Measurements from ENCODE around the gene SNED1.

SNED1 gene

DNA sequence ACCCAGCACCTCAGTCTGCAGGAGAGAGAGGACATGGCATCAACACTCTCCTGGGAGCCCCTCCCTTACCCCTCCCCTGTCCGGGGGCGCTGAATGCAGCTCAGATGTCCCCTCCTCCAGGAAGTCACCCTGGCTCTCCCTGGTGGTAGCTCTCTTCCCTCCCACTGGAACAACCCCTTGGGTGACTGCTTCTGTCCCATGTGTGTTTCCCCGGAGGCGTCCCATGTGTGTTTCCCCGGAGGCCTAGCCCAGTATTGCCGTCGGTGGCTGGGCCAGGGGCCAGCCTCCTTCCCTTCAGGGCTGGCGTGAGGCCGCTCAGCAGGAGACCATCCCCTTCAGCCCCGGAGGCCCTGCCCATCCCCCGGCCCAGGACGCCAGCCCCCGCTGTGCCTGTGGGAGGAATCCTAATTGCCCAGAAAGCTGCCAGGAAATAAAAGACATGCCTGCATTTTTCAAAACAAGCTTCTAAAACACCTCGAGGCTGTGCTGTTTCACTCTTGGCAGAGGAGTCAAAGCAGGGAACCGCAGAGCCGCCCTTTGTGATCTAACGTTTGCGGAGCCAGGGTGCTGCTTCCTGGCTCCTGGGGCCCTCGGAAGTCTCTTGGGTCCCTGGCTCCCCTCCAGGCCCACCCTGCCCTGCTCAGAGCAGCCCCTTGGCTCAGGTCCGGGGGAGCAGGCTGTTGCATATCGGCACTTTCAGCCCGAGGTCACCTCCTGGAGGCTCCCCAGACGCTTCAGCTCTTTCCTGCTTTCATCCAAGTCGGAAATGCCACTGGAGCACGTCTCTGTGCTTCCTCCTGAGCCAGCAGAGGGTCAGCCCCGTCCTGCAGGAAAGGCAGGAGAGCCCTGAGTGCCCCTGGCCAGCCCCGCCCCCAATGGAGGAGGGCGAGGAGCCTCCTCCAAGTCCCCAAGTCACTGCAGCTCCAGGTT lies 11.4 kb downstream of the SNED1 start:
- Histone ChIP-seq H4K20me1 (ENCODE audit: insufficient read depth, low read length) (no peaks in the 10 kb centered on the region), H3K9me3 (replicated peaks; ENCODE audit: insufficient read depth, low read length) (no peaks in the 10 kb centered on the region), H3K4me2 (ENCODE audit: low read depth, low read length) (peak overlapping the region; percentile 17; the same call in 1 of the 2 replicates), H3K79me2 (ENCODE audit: low read length) (no peaks in the 10 kb centered on the region), H3K27me3 (replicated peaks; ENCODE audit: insufficient read depth, low read length) (peaks cover 49% of the 10 kb centered on the region), H3K4me3 (ENCODE audit: low read length) (no peak overlapping the region), H3K9ac (ENCODE audit: low read length) (no peak overlapping the region), H3K9me2 (replicated peaks; ENCODE audit: insufficient read depth, low read length) (no peaks in the 10 kb centered on the region), H2AFZ (ENCODE audit: low read length) (0 out of 2 replicates have a peak overlapping the region, but pooled peaks have one; percentile 27), H3K36me3 (replicated peaks; ENCODE audit: insufficient read depth, low read length) (no peaks in the 10 kb centered on the region), H3K27ac (ENCODE audit: low read length) (no peak overlapping the region), H3K4me1 (ENCODE audit: low read length) (no peaks in the 10 kb centered on the region), H3F3A (ENCODE audit: insufficient read depth, low read length) (no peaks in the 10 kb centered on the region)
- TF ChIP-seq, protein P1, sequence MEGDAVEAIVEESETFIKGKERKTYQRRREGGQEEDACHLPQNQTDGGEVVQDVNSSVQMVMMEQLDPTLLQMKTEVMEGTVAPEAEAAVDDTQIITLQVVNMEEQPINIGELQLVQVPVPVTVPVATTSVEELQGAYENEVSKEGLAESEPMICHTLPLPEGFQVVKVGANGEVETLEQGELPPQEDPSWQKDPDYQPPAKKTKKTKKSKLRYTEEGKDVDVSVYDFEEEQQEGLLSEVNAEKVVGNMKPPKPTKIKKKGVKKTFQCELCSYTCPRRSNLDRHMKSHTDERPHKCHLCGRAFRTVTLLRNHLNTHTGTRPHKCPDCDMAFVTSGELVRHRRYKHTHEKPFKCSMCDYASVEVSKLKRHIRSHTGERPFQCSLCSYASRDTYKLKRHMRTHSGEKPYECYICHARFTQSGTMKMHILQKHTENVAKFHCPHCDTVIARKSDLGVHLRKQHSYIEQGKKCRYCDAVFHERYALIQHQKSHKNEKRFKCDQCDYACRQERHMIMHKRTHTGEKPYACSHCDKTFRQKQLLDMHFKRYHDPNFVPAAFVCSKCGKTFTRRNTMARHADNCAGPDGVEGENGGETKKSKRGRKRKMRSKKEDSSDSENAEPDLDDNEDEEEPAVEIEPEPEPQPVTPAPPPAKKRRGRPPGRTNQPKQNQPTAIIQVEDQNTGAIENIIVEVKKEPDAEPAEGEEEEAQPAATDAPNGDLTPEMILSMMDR (IDR thresholded peaks at IDR 0.05; ENCODE audit: low read length) = no peak
- no peak for TF ChIP-seq EZH2 (optimal IDR thresholded peaks at IDR 0.05; ENCODE audit: low read depth, low read length)
- no peak for TF ChIP-seq EZH2phosphoT487 (IDR thresholded peaks at IDR 0.05; ENCODE audit: low read length)
- no peak for DNase-seq

- Histone ChIP-seq H3K9me3 (replicated peaks; ENCODE audit: insufficient read depth, low read length) (no peaks in the 10 kb centered on the region), H3K27ac (ENCODE audit: low read length) (no peak overlapping the region), H3K4me2 (ENCODE audit: low read depth, low read length) (peak overlapping the region; percentile 17; the same call in 1 of the 2 replicates), H3K4me3 (ENCODE audit: low read length) (no peak overlapping the region), H3K79me2 (ENCODE audit: low read length) (no peaks in the 10 kb centered on the region), H4K20me1 (ENCODE audit: insufficient read depth, low read length) (no peaks in the 10 kb centered on the region), H3K9me2 (replicated peaks; ENCODE audit: insufficient read depth, low read length) (no peaks in the 10 kb centered on the region), H3K4me1 (ENCODE audit: low read length) (no peaks in the 10 kb centered on the region), H2AFZ (ENCODE audit: low read length) (no peak overlapping the region), H3K27me3 (replicated peaks; ENCODE audit: insufficient read depth, low read length) (peaks cover 51% of the 10 kb centered on the region), H3F3A (ENCODE audit: insufficient read depth, low read length) (no peaks in the 10 kb centered on the region), H3K9ac (ENCODE audit: low read length) (no peak overlapping the region), H3K36me3 (replicated peaks; ENCODE audit: insufficient read depth, low read length) (no peaks in the 10 kb centered on the region)
- TF ChIP-seq EZH2phosphoT487 (IDR thresholded peaks at IDR 0.05; ENCODE audit: low read length) (no peak), EZH2 (optimal IDR thresholded peaks at IDR 0.05; ENCODE audit: low read depth, low read length) (no peak)
- TF ChIP-seq, protein P1 (IDR thresholded peaks at IDR 0.05; ENCODE audit: low read length) = no peak
- DNase-seq = no peak
These were observed 12.3 kb downstream of the SNED1 start for GRCh38 chr2:241010531-241011295.

DNA sequence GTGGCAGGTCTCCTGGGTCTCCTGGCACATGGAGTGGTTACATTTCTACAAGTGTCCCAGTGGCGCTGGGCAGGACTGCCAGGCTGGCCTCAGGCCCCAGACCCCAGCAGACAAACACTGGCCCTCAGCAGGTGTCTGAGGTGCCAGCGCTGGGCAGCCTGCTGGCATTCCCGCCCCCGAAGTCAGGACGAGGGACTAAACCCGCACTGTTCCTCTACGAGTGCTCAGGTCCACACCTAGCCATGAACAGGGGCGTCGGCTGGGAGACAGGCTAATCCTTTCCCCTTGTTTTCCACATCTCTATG lies 12.8 kb downstream of the SNED1 start:
- Histone ChIP-seq H3K4me2 (ENCODE audit: low read depth, low read length) (no peak overlapping the region), H3K79me2 (ENCODE audit: low read length) (no peaks in the 10 kb centered on the region), H4K20me1 (ENCODE audit: insufficient read depth, low read length) (no peaks in the 10 kb centered on the region), H3F3A (ENCODE audit: insufficient read depth, low read length) (no peaks in the 10 kb centered on the region), H3K9me3 (replicated peaks; ENCODE audit: insufficient read depth, low read length) (no peaks in the 10 kb centered on the region), H3K9ac (ENCODE audit: low read length) (no peak overlapping the region), H3K4me3 (ENCODE audit: low read length) (no peak overlapping the region), H3K27me3 (replicated peaks; ENCODE audit: insufficient read depth, low read length) (peaks cover 45% of the 10 kb centered on the region), H2AFZ (ENCODE audit: low read length) (no peak overlapping the region), H3K9me2 (replicated peaks; ENCODE audit: insufficient read depth, low read length) (no peaks in the 10 kb centered on the region), H3K36me3 (replicated peaks; ENCODE audit: insufficient read depth, low read length) (no peaks in the 10 kb centered on the region), H3K27ac (ENCODE audit: low read length) (no peak overlapping the region), H3K4me1 (ENCODE audit: low read length) (no peaks in the 10 kb centered on the region)
- no peak for DNase-seq
- no peak for TF ChIP-seq EZH2 (optimal IDR thresholded peaks at IDR 0.05; ENCODE audit: low read depth, low read length)
- no peak for TF ChIP-seq EZH2phosphoT487 (IDR thresholded peaks at IDR 0.05; ENCODE audit: low read length)
- TF ChIP-seq, protein P1 (IDR thresholded peaks at IDR 0.05; ENCODE audit: low read length) = no peak
